ENCODE results near the gene PERM1. TPM values are rescaled to one million over a fixed set of nuclear protein-coding genes. Genes with fewer than 3 reads are reported as not detected.
A peak's percentile ranks its signal among the peaks of the same experiment; 100 is the strongest.
"Not testable (repeated sequence)": the region's sequence is repeated elsewhere in the genome, so short reads cannot be mapped to it uniquely, and the experiment has no call there.

The PERM1 gene
- total RNA-seq, 6 donors from 2014 or later: 0.15 to 1.0 (median 0.36) TPM; not detected in 2

DNA sequence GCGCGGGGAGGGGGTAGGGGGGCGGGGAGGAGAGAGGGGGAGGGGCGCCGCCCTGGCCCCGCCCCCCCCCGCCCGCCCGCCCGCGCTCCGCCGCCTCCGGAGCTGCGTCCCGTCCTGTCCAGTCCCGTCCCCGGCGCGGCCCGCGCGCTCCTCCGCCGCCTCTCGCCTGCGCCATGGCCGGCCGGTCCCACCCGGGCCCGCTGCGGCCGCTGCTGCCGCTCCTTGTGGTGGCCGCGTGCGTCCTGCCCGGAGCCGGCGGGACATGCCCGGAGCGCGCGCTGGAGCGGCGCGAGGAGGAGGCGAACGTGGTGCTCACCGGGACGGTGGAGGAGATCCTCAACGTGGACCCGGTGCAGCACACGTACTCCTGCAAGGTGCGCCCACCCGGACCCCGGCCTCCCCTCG lies 38.1 kb upstream of the PERM1 start, which contains the start of gene AGRN:
AGRN (plus strand) TSS at position 121 of the 405 bp plus-strand sequence; CDS start at position 174, 53 bp downstream.
- Histone ChIP-seq H3K4me1 (peaks cover 32 to 56% (median 42%) of the 10 kb centered on the region in 4 donors), H3K9me3 (no peaks in the 10 kb centered on the region), H3K27ac (peak within 1 kb of the TSS; percentile 85 to 97 (median 91)), H3K27me3 (peaks cover 0 to 14% (median 0%) of the 10 kb centered on the region in 4 donors), H3K36me3 (no peaks in the 10 kb centered on the region), H3K4me3 (peak within 1 kb of the TSS; percentile 77 to 94 (median 88))
- ATAC-seq (ENCODE audit: low FRiP score in 2 of 2) (peak in 1 of 2 donors; percentile 52), DNase-seq (peak; percentile 48 to 93)
- WGBS, 2 donors: 1% methylated on average over 27 of the region's 58 CpGs; no CpG with 5 or more reads in 1 of the 2 donors
- peak in 1 of 6 experiments; percentile 26 for TF ChIP-seq CTCF (IDR thresholded peaks at IDR 0.05)
- TF ChIP-seq POLR2A (IDR thresholded peaks at IDR 0.05): peak in 1 of 4 donors; percentile 44
- no peak for TF ChIP-seq EP300 (IDR thresholded peaks at IDR 0.05)
- TF ChIP-seq POLR2AphosphoS5 (IDR thresholded peaks at IDR 0.05): no peak

GRCh38 chr1:1019122-1019999 lies 37.5 kb upstream of the PERM1 start:
- H3K4me1 ChIP-seq: peaks cover 32 to 56% (median 41%) of the 10 kb centered on the region in 4 donors
- H3K27ac ChIP-seq: peak overlapping the region; percentile 85 to 97 (median 91)
- ATAC-seq (ENCODE audit: low FRiP score in 2 of 2) (peak; percentile 81 to 96), DNase-seq (peak; percentile 80 to 96)
- no peaks in the 10 kb centered on the region for H3K9me3 ChIP-seq
- H3K36me3 ChIP-seq: no peaks in the 10 kb centered on the region
- H3K4me3 ChIP-seq: peak overlapping the region; percentile 77 to 94 (median 88)
- no peak for TF ChIP-seq POLR2AphosphoS5 (IDR thresholded peaks at IDR 0.05)
- TF ChIP-seq CTCF (IDR thresholded peaks at IDR 0.05): peak; percentile 33 to 86 (median 68)
- no peak for TF ChIP-seq POLR2A (IDR thresholded peaks at IDR 0.05)
- TF ChIP-seq EP300 (IDR thresholded peaks at IDR 0.05): no peak
- WGBS, 2 donors: 9 to 22% methylated on average over 5 to 15 of the region's 91 CpGs
- peaks cover 0 to 14% (median 0%) of the 10 kb centered on the region in 4 donors for H3K27me3 ChIP-seq

DNA sequence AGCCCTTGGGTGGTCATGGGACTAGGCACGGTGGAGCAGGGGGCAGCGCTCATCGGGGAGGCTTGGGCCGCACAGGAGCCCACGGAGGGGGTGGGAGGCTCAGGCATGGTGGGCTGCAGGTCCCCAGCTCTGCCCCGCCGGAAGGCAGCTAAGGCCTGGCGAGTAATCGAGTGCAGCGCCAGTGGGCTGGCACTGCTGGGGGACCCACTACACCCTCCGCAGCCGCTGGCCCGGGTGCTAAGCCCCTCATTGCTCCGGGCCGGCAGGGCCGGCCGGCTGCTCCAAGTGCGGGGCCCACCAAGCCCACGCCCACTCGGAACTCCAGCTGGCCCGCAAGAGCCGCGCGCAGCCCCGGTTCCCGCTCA lies 36.4 kb upstream of the PERM1 start:
- DNase-seq: peak in 1 of 2 donors; percentile 86
- H3K4me1 ChIP-seq: peaks cover 33 to 55% (median 41%) of the 10 kb centered on the region in 4 donors
- WGBS, 2 donors: 95 to 100% methylated on average over 1 to 16 of the region's 26 CpGs
- H3K9me3 ChIP-seq; H3K36me3 ChIP-seq; H3K27ac ChIP-seq; ATAC-seq (ENCODE audit: low FRiP score in 2 of 2); H3K4me3 ChIP-seq: not testable (repeated sequence)
- H3K27me3 ChIP-seq: peaks cover 0 to 14% (median 0%) of the 10 kb centered on the region in 4 donors

GRCh38 chr1:1017397-1018320 lies 35.8 kb upstream of the PERM1 start:
- not testable (repeated sequence) for DNase-seq; H3K9me3 ChIP-seq; ATAC-seq (ENCODE audit: low FRiP score in 2 of 2); H3K27ac ChIP-seq; H3K36me3 ChIP-seq; H3K4me3 ChIP-seq
- H3K4me1 ChIP-seq: peaks cover 33 to 52% (median 41%) of the 10 kb centered on the region in 4 donors
- WGBS, 2 donors: 83 to 84% methylated on average over 13 to 17 of the region's 17 CpGs
- peaks cover 0 to 14% (median 0%) of the 10 kb centered on the region in 4 donors for H3K27me3 ChIP-seq

DNA sequence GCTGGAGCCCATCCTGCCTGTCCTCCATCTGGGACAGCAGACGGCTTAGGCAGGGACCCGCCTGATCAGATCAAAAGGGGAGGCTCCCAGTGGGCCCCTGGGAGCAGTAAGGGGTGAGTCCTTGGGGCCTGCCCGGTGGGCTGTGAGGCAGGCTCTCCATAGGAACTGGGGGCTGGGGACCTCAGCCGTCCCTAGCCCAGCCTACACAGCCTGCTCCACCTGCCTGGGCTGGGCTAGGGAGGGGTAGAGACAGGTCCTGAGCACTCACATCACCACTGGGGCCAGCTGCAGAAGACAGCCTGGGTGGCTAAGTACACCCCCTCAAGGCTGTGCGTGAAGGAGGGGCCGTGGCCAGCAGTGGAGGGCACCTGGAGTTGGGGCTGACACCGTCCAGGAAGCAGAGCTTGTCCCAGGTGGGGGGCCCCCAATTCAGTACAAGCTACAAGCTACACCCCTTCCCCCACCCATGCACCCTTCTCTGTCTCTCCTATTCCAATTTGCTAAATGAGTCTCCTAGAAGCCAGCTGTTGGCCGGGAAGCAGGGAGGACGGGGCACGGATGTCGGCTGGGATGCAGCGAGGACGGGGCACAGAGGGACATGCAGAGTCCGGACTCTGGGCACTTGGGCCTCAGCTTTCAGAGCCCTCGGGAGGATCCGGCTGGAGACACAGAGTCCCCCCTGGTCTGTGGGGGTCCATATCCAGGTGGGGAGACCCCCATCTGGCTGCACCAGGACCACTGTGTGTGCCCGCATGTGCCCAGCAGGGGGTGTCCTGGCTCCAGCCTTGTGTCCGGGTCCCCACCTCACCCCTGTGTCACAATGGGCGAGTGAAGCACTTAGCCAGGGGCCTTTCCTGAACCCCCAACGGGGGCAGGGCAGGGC lies 33.1 kb upstream of the PERM1 start:
- Histone ChIP-seq H3K4me1 (peaks cover 17 to 28% (median 25%) of the 10 kb centered on the region in 4 donors), H3K27ac (peak overlapping the region; percentile 43 to 97 (median 88)), H3K9me3 (no peaks in the 10 kb centered on the region), H3K4me3 (peak overlapping the region in 3 of 4 donors; percentile 54 to 75 (median 65)), H3K27me3 (peaks cover 0 to under 1% (median 0%) of the 10 kb centered on the region in 4 donors), H3K36me3 (no peaks in the 10 kb centered on the region)
- ATAC-seq (ENCODE audit: low FRiP score in 2 of 2) (no peak), DNase-seq (peak in 1 of 2 donors; percentile 75)
- TF ChIP-seq CTCF (IDR thresholded peaks at IDR 0.05): peak in 2 of 6 experiments; percentile 37 to 47
- TF ChIP-seq POLR2A (IDR thresholded peaks at IDR 0.05): no peak
- WGBS, 2 donors: 77 to 84% methylated on average over 9 to 20 of the region's 20 CpGs

All from upper lobe of left lung (tissue), 6 donors.